GM12875 (cell line): Measurements from ENCODE around the gene CDH13.

Source experiments
- H3K4me3 ChIP-seq: one replicate; pipeline ENCODE4 v1.5.1; 2011; ENCODE audit warnings: low read depth, low read length, control low read depth
- CTCF ChIP-seq: IDR thresholded peaks from 2 replicates; pipeline ENCODE4 v1.5.1; 2011; ENCODE audit warnings: low read depth, mild to moderate bottlenecking, control low read depth, inconsistent platforms, low read length, moderate library complexity, borderline replicate concordance; ENCODE audit not compliant: insufficient read depth

Gene CDH13

DNA sequence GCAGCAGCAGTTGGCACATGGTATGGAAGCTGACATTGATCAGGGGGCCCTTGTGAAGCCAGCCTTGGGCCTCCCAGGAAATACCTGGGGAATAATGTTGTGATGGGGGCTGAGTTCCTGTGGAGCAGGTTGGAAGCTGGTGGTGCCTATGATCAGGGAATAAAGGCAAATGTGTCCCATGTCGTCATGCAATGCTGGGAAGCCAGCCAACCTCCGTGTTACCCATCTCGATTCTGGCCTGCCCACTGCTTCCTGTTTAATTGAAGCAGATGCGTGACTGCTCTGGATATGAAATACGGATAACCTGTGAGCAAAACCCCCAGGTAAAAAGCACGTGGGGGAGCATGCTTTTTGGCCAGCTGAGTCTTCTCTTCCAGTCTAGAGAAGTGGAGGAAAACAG, 600.6 kb downstream of the CDH13 start:
- no peak overlapping the region for H3K4me3 ChIP-seq
- no peak for TF ChIP-seq CTCF

- H3K4me3 ChIP-seq = no peak overlapping the region
- no peak for TF ChIP-seq CTCF
Measured at GRCh38 chr16:83231729-83232128, 605.0 kb downstream of the CDH13 start.

DNA sequence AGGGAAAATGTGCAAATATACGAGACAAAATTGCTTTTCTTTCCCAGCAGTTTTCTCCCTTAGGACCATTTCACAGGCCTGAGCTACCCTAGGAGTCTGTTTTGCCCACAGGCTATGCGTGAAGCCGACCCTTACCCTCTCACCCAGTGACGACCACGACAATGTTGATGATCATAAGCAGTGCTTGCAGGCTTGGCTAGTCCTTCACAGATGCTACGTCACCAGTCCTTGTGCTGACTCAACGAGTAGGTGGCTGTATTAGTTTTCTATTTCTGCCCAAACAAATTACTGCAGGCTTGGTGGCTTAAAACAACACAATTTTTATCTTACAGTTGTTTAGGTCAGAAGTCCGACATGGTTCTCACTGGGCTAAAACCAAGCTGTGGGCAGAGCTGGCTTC, 606.4 kb downstream of the CDH13 start:
- H3K4me3 ChIP-seq = no peak overlapping the region
- TF ChIP-seq CTCF = no peak

DNA sequence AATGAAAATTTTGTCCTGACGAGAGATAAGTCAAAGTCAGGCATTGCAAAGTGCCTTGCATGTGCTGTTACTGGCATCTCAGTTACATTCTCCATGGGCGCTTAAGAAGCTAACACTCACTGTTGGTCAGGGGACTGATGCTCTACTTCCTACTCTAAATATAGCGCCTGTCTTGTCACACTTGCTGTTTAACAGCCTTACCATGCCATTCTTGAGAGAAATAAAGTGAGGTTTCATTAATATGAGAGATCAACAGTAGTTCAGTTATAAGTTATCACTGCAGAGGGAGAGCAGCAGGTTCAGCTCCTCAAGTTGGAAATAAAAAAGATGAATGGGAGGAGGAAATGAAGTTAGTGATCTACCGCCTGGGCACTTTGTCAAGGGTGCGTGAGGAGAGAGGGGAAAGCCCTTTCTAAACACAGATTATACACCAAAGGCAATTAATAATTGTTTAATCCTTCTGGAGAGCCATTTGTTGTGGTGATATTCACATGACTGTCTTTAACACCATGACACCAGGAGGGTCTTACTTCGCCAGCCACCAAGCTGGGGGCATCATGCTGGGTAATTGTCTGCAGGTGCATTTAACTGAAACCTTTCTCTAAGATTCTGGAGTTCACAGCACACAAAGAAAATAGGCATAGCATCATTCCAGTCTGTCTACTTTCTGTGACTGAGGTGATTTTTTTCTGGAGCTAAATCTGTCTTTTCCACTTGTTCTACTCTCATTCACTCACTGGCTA, 612.4 kb downstream of the CDH13 start:
- TF ChIP-seq CTCF = no peak
- H3K4me3 ChIP-seq = no peak overlapping the region

- H3K4me3 ChIP-seq = no peak overlapping the region
- no peak for TF ChIP-seq CTCF
Measured at GRCh38 chr16:83244057-83244456, 617.3 kb downstream of the CDH13 start.

- no peak overlapping the region for H3K4me3 ChIP-seq
- no peak for TF ChIP-seq CTCF
Measured at GRCh38 chr16:83245061-83245460, 618.3 kb downstream of the CDH13 start.

- no peak overlapping the region for H3K4me3 ChIP-seq
- no peak for TF ChIP-seq CTCF
Measured at GRCh38 chr16:83247767-83248372, 621.1 kb downstream of the CDH13 start.
